ENCODE data around the gene PGBD5. TPM values are rescaled to one million over a fixed set of nuclear protein-coding genes. Genes with fewer than 3 reads are reported as not detected.
"Not testable (repeated sequence)": the region's sequence is repeated elsewhere in the genome, so short reads cannot be mapped to it uniquely, and the experiment has no call there.

The PGBD5 gene
- total RNA-seq, 1 donor from 2014 or later, result 14.7 TPM

DNA sequence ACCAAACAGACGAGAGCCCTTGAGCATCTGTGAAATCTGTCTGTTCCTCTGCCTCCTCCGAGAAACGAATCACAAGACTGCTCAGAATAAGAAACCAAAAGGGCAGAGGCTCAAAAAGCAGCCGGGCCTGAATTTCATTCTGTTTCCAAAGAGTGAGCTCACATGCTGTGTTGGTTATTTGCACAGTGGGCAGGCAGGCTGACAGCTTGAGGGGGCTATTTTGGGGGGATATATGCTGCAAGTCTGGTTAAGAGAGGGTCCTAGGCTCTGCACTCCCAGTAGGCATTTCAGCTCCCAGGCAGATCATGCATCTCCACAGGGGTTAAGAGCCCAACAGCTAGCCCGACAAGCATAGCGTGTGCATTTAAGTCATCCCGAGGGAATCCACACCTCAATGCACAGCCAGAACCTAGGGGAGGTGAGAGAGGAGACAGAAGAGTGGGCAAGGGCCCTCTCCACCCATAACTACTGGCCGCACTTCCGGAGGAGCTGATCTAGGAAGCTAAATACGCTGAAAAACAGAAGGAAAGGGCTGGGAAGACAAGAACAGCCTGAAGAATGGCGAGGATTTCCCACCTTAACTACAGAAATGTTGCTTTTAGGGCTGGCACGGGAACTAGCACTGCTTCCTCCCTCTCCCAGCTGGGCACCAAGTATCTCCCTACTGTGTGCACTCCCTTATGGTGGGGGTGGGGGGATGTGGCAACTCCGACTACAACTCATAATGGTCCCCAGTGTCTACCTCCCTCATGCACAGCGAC is 3.7 kb downstream of the PGBD5 start:
- Histone ChIP-seq H2AFZ (ENCODE audit: low read depth, low read length) (no peak overlapping the region), H4K20me1 (ENCODE audit: insufficient read depth, low read length) (peaks cover 15% of the 10 kb centered on the region), H3K27ac (ENCODE audit: low read depth, low read length) (no peak overlapping the region), H3K9ac (ENCODE audit: low read length) (no peak overlapping the region), H3K4me3 (ENCODE audit: insufficient read depth, low read depth, low read length) (no peak overlapping the region), H3K27me3 (ENCODE audit: insufficient read depth, low read length) (peaks cover 48% of the 10 kb centered on the region), H3K4me2 (ENCODE audit: low read length) (no peak overlapping the region), H3K4me1 (ENCODE audit: insufficient read depth, low read length) (no peaks in the 10 kb centered on the region), H3K36me3 (ENCODE audit: insufficient read depth, low read length) (no peaks in the 10 kb centered on the region), H3K79me2 (ENCODE audit: insufficient read depth, low read length) (no peaks in the 10 kb centered on the region), H3K9me3 (ENCODE audit: insufficient read depth, low read depth, low read length) (no peaks in the 10 kb centered on the region)
- Mint-ChIP-seq H3K4me1 (ENCODE audit: low read depth, unreplicated experiment) (peaks cover 34% of the 10 kb centered on the region), H3K27ac (ENCODE audit: unreplicated experiment) (peak overlapping the region; percentile 76), H3K27me3 (ENCODE audit: low read depth, unreplicated experiment) (peaks cover 2% of the 10 kb centered on the region), H3K36me3 (ENCODE audit: low read depth, unreplicated experiment) (peaks cover 5% of the 10 kb centered on the region), H3K4me3 (ENCODE audit: unreplicated experiment) (peak overlapping the region; percentile 93), H3K9me3 (ENCODE audit: unreplicated experiment) (no peaks in the 10 kb centered on the region)
- FAIRE-seq, result no peak
- no peak for TF ChIP-seq EZH2 (IDR thresholded peaks at IDR 0.05; ENCODE audit: insufficient read depth, low read length)
- no peak for TF ChIP-seq CTCF (IDR thresholded peaks at IDR 0.05; ENCODE audit: insufficient read depth, low read depth, low read length)
- DNase-seq (ENCODE audit: low read depth), result no peak

GRCh38 chr1:230421481-230421880 is 4.7 kb downstream of the PGBD5 start:
- DNase-seq (ENCODE audit: low read depth) (no peak), FAIRE-seq (no peak)
- Histone ChIP-seq H3K9ac (ENCODE audit: low read length) (no peak overlapping the region), H3K4me3 (ENCODE audit: insufficient read depth, low read depth, low read length) (no peak overlapping the region), H2AFZ (ENCODE audit: low read depth, low read length) (no peak overlapping the region), H3K36me3 (ENCODE audit: insufficient read depth, low read length) (no peaks in the 10 kb centered on the region), H3K27ac (ENCODE audit: low read depth, low read length) (no peak overlapping the region), H4K20me1 (ENCODE audit: insufficient read depth, low read length) (peaks cover 15% of the 10 kb centered on the region), H3K27me3 (ENCODE audit: insufficient read depth, low read length) (peaks cover 45% of the 10 kb centered on the region), H3K4me1 (ENCODE audit: insufficient read depth, low read length) (no peaks in the 10 kb centered on the region), H3K4me2 (ENCODE audit: low read length) (no peak overlapping the region), H3K79me2 (ENCODE audit: insufficient read depth, low read length) (no peaks in the 10 kb centered on the region), H3K9me3 (ENCODE audit: insufficient read depth, low read depth, low read length) (no peaks in the 10 kb centered on the region)
- Mint-ChIP-seq H3K27ac (ENCODE audit: unreplicated experiment) (no peak overlapping the region), H3K27me3 (ENCODE audit: low read depth, unreplicated experiment) (peaks cover 2% of the 10 kb centered on the region), H3K4me3 (ENCODE audit: unreplicated experiment) (no peak overlapping the region), H3K9me3 (ENCODE audit: unreplicated experiment) (no peaks in the 10 kb centered on the region), H3K36me3 (ENCODE audit: low read depth, unreplicated experiment) (peaks cover 5% of the 10 kb centered on the region), H3K4me1 (ENCODE audit: low read depth, unreplicated experiment) (peaks cover 32% of the 10 kb centered on the region)
- no peak for TF ChIP-seq EZH2 (IDR thresholded peaks at IDR 0.05; ENCODE audit: insufficient read depth, low read length)
- no peak for TF ChIP-seq CTCF (IDR thresholded peaks at IDR 0.05; ENCODE audit: insufficient read depth, low read depth, low read length)

DNA sequence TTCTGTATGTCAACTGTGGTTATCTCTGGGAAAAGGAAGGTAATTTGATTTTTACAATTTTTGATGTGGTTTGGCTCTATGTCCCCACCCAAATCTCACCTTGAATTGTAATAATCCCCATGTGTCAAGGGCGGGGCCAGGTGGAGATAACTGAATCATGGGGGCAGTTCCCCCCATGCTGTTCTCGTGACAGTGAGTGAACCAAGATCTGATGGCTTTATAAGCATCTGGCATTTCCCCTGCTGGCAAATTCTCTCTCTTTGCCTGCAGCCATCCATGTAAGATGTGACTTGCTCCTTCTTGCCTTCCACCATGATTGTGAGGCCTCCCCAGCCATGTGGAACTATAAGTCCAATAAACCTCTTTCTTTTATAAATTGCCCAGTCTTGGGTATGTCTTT is 5.8 kb downstream of the PGBD5 start:
- Histone ChIP-seq H3K27me3 (ENCODE audit: insufficient read depth, low read length) (peaks cover 44% of the 10 kb centered on the region), H4K20me1 (ENCODE audit: insufficient read depth, low read length) (peaks cover 15% of the 10 kb centered on the region)
- not testable (repeated sequence) for H3K36me3 ChIP-seq (ENCODE audit: insufficient read depth, low read length); H3K27ac ChIP-seq (ENCODE audit: low read depth, low read length); FAIRE-seq; DNase-seq (ENCODE audit: low read depth); H3K9me3 Mint-ChIP-seq (ENCODE audit: unreplicated experiment); H3K36me3 Mint-ChIP-seq (ENCODE audit: low read depth, unreplicated experiment); H3K9ac ChIP-seq (ENCODE audit: low read length); H3K27ac Mint-ChIP-seq (ENCODE audit: unreplicated experiment); H3K79me2 ChIP-seq (ENCODE audit: insufficient read depth, low read length); H3K4me2 ChIP-seq (ENCODE audit: low read length); H2AFZ ChIP-seq (ENCODE audit: low read depth, low read length); H3K4me3 ChIP-seq (ENCODE audit: insufficient read depth, low read depth, low read length); H3K9me3 ChIP-seq (ENCODE audit: insufficient read depth, low read depth, low read length); H3K4me3 Mint-ChIP-seq (ENCODE audit: unreplicated experiment); H3K4me1 ChIP-seq (ENCODE audit: insufficient read depth, low read length); H3K27me3 Mint-ChIP-seq (ENCODE audit: low read depth, unreplicated experiment)
- H3K4me1 Mint-ChIP-seq (ENCODE audit: low read depth, unreplicated experiment), result peaks cover 32% of the 10 kb centered on the region

All from astrocyte (in vitro differentiated cells and primary cell).